Measurements from ENCODE around the gene ADGRL3.

Gene ADGRL3

DNA sequence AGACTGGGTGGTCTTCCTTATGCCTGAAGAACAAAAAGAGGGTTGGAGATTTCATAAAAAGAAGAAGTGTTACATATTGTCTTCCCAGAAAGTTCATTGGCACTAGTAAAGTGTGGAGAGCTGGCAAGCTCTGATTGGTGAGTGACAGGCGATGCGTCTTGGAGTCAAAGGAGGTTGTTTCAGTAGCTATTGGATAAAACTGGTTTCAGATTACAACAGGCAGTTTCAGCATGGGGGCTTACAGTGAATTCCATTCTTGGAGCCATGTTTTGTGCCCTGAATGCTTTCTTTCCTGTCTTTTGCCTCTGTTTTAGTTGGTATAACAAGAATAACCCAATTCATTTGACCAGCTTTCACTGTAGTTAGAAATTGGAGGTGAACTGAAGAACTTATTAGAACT lies 750.5 kb downstream of the ADGRL3 start:
- Histone ChIP-seq H3K9me3 (ENCODE audit: insufficient read depth, low read length) (no peaks in the 10 kb centered on the region), H3K27ac (ENCODE audit: low read depth, low read length) (no peak overlapping the region), H2AFZ (ENCODE audit: low read depth, low read length, severe bottlenecking) (no peak overlapping the region), H3K4me3 (ENCODE audit: insufficient read depth, low read length, poor library complexity, severe bottlenecking) (no peak overlapping the region), H3K9me2 (replicated peaks; ENCODE audit: insufficient read depth, low read length) (no peaks in the 10 kb centered on the region), H3K9ac (ENCODE audit: low read length) (no peak overlapping the region), H3K4me2 (ENCODE audit: low read depth, low read length, poor library complexity, severe bottlenecking) (no peak overlapping the region), H4K20me1 (ENCODE audit: low read depth, low read length) (no peaks in the 10 kb centered on the region), H3K36me3 (ENCODE audit: low read length) (no peaks in the 10 kb centered on the region), H3F3A (ENCODE audit: insufficient read depth) (no peaks in the 10 kb centered on the region), H3K79me2 (ENCODE audit: insufficient read depth, low read length) (no peaks in the 10 kb centered on the region), H3K27me3 (ENCODE audit: low read length) (no peaks in the 10 kb centered on the region)
- TF ChIP-seq, protein P1, sequence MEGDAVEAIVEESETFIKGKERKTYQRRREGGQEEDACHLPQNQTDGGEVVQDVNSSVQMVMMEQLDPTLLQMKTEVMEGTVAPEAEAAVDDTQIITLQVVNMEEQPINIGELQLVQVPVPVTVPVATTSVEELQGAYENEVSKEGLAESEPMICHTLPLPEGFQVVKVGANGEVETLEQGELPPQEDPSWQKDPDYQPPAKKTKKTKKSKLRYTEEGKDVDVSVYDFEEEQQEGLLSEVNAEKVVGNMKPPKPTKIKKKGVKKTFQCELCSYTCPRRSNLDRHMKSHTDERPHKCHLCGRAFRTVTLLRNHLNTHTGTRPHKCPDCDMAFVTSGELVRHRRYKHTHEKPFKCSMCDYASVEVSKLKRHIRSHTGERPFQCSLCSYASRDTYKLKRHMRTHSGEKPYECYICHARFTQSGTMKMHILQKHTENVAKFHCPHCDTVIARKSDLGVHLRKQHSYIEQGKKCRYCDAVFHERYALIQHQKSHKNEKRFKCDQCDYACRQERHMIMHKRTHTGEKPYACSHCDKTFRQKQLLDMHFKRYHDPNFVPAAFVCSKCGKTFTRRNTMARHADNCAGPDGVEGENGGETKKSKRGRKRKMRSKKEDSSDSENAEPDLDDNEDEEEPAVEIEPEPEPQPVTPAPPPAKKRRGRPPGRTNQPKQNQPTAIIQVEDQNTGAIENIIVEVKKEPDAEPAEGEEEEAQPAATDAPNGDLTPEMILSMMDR (IDR thresholded peaks at IDR 0.05; ENCODE audit: insufficient read depth, low read length, poor library complexity, severe bottlenecking) = no peak
- TF ChIP-seq EZH2phosphoT487 (conservative IDR thresholded peaks at IDR 0.05; ENCODE audit: low read length) = no peak

- H2AFZ ChIP-seq (ENCODE audit: low read depth, low read length, severe bottlenecking) = no peak overlapping the region
- no peak overlapping the region for H3K9ac ChIP-seq (ENCODE audit: low read length)
- no peaks in the 10 kb centered on the region for H3K27me3 ChIP-seq (ENCODE audit: low read length)
- no peaks in the 10 kb centered on the region for H4K20me1 ChIP-seq (ENCODE audit: low read depth, low read length)
- H3K9me2 ChIP-seq (replicated peaks; ENCODE audit: insufficient read depth, low read length) = no peaks in the 10 kb centered on the region
- H3F3A ChIP-seq (ENCODE audit: insufficient read depth) = no peaks in the 10 kb centered on the region
- H3K4me3 ChIP-seq (ENCODE audit: insufficient read depth, low read length, poor library complexity, severe bottlenecking) = no peak overlapping the region
- H3K4me2 ChIP-seq (ENCODE audit: low read depth, low read length, poor library complexity, severe bottlenecking) = no peak overlapping the region
- no peaks in the 10 kb centered on the region for H3K79me2 ChIP-seq (ENCODE audit: insufficient read depth, low read length)
- no peaks in the 10 kb centered on the region for H3K36me3 ChIP-seq (ENCODE audit: low read length)
- H3K9me3 ChIP-seq (ENCODE audit: insufficient read depth, low read length) = no peaks in the 10 kb centered on the region
- no peak overlapping the region for H3K27ac ChIP-seq (ENCODE audit: low read depth, low read length)
- TF ChIP-seq, protein P1 (IDR thresholded peaks at IDR 0.05; ENCODE audit: insufficient read depth, low read length, poor library complexity, severe bottlenecking) = no peak
- TF ChIP-seq EZH2phosphoT487 (conservative IDR thresholded peaks at IDR 0.05; ENCODE audit: low read length) = no peak
Observed at GRCh38 chr4:61953386-61953785, 753.3 kb downstream of the ADGRL3 start.

DNA sequence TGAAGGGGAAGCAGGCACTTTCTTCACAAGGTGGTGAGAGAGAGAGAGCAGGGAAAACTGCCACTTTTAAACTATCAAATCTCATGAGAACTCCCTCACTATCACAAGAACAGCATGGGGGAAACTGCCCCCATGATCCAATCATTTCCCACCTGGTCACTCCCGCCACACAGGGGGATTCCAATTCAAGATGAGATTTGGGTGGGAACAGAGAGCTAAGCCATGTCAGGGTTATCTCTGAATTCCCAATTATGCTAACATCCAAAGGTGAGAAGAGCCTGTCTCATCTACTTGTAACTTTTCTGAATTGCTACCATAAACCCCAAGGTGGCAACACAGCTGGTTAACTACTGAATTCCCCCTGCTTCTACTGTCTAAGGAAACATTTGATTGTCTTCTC lies 758.5 kb downstream of the ADGRL3 start:
- no peaks in the 10 kb centered on the region for H3K9me2 ChIP-seq (replicated peaks; ENCODE audit: insufficient read depth, low read length)
- no peak overlapping the region for H3K27ac ChIP-seq (ENCODE audit: low read depth, low read length)
- no peaks in the 10 kb centered on the region for H4K20me1 ChIP-seq (ENCODE audit: low read depth, low read length)
- H3K9ac ChIP-seq (ENCODE audit: low read length) = no peak overlapping the region
- TF ChIP-seq, protein P1 (IDR thresholded peaks at IDR 0.05; ENCODE audit: insufficient read depth, low read length, poor library complexity, severe bottlenecking) = no peak
- TF ChIP-seq EZH2phosphoT487 (conservative IDR thresholded peaks at IDR 0.05; ENCODE audit: low read length) = no peak
- H3K27me3 ChIP-seq (ENCODE audit: low read length) = no peaks in the 10 kb centered on the region
- H3K9me3 ChIP-seq (ENCODE audit: insufficient read depth, low read length) = no peaks in the 10 kb centered on the region
- H2AFZ ChIP-seq (ENCODE audit: low read depth, low read length, severe bottlenecking) = no peak overlapping the region
- no peak overlapping the region for H3K4me3 ChIP-seq (ENCODE audit: insufficient read depth, low read length, poor library complexity, severe bottlenecking)
- no peaks in the 10 kb centered on the region for H3F3A ChIP-seq (ENCODE audit: insufficient read depth)
- H3K79me2 ChIP-seq (ENCODE audit: insufficient read depth, low read length) = no peaks in the 10 kb centered on the region
- no peaks in the 10 kb centered on the region for H3K36me3 ChIP-seq (ENCODE audit: low read length)
- no peak overlapping the region for H3K4me2 ChIP-seq (ENCODE audit: low read depth, low read length, poor library complexity, severe bottlenecking)
